Stimulated activated CD8-positive, alpha-beta memory T cell treated with anti-CD3 and anti-CD28 coated beads, Interleukin-7, amount 100 ng/mL, for 48 hours (primary cell): ENCODE data around the gene RASGRF2.
"Not testable (repeated sequence)": the region's sequence is repeated elsewhere in the genome, so short reads cannot be mapped to it uniquely, and the experiment has no call there.

ENCODE experiments used
- DNase-seq, 2 donors: peaks; one replicate each; pipeline ENCODE4 v3.0.0-alpha.2; 2020; ENCODE audit warnings: low read depth in 1 of 2; ENCODE audit errors: extremely low read depth in 1 of 2

Gene RASGRF2

DNA sequence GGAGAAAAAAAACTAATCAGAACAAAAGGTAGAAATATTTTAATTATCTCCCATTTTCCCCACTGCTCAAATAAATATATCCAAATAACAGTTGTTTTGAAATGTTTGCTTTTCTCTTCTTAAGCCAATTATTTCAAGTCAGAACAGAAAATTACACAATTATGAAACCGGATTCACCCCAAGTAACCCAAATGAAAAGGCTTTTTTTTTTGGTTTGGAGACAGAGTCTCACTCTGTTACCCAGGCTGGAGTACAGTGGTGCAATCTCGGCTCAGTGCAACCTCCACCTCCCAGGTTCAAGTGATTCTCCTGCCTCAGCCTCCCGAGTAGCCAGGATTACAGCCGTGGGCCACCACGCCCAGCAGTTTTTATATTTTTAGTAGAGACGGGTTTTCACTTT lies 164.5 kb downstream of the RASGRF2 start:
- not testable (repeated sequence) for DNase-seq

- no peak for DNase-seq
These were observed 165.8 kb downstream of the RASGRF2 start for GRCh38 chr5:81125959-81126358.

GRCh38 chr5:81128416-81128815 lies 168.3 kb downstream of the RASGRF2 start:
- DNase-seq, result no peak

DNA sequence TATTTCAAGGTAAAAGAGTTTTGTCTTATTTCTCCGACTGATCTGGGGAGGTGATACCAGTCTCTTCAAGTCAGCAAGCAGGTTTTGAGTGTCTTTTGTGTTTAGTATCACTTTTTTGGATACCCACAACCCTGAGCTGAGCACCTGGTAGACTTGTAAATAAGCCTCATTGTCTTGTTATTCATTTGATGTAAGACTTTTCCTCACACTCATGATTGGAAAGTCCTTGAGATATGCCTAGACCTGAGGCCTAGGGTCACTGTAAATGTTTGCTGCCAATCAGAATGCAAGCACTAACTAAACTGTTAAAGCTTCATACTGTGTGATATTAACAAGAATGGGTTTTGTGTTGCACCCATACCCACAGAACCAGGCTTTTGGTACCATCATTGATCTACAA lies 172.2 kb downstream of the RASGRF2 start:
- DNase-seq, result no peak

DNA sequence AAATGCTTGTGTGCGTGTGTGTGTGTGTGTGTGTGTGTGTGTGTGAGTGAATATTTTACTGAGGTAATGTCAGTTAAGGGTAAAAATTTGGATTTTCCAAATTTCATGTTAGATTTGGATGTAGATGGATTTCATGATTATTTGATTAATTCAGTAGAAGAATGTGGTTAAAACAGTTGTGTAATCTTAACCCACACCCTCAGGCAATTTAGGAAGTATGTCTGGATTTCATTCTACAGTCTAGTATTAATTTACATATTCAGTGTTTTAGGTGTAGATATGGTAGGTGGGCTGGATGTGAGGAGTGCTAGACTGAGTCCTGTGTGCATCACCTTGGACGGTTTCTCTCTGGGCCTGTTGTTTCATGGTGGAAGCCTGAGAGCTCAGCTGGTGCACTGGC lies 173.9 kb downstream of the RASGRF2 start:
- no peak for DNase-seq

- DNase-seq, result no peak
These were observed 174.4 kb downstream of the RASGRF2 start for GRCh38 chr5:81134566-81134965.

GRCh38 chr5:81136557-81136956 lies 176.4 kb downstream of the RASGRF2 start:
- no peak for DNase-seq

DNA sequence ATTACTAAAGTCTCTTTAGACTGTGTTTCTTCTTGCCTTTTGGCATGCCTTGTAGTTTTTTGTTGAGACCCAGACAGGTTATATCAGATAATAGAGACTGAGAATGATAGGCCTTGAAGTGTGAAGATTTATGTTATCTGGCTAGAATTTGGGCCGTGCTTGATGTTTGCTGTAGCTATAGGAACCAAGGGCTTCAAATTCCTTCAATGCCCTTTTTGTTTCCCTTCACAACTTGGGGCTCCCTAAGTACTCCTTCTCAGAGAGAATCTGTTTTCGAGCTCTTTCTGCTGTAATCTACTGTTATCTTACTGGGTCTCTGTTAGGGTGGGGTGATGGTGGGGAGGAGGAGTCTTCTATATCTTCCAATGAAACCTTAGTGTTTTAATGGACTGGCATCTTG lies 177.7 kb downstream of the RASGRF2 start:
- no peak for DNase-seq

- DNase-seq, result no peak
These were observed 180.3 kb downstream of the RASGRF2 start for GRCh38 chr5:81140441-81140840.

- DNase-seq, result no peak
These were observed 180.8 kb downstream of the RASGRF2 start for GRCh38 chr5:81140943-81141342.

- DNase-seq, result no peak
These were observed 181.9 kb downstream of the RASGRF2 start for GRCh38 chr5:81142108-81142507.

DNA sequence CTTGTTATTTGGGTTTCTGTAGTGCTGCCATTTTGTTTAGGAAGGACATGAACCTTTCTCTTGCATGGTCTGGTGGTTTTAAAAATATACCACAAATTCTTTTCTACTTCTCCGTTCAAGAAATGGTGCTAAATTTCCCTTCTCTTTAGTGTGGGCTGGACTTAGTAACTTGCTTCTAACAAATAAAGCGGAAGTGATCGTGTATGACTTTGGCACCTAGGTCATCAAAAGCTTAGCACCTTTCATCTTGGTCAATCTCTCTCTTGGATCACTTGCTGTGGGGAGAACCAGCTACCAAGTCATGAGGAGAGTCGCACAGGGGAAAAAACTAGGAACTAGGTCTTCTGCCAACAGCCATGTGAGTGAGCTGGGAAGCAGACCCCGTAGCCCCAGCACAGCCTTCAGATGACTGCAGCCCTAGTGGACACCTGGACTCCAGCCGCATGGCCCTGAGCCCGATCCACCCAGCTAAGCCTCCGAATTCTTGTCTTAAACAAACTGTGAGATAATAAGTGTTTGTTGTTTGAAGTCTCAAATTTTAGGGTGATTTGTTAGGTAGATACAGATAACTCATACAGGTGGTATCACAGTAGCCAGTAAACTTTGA lies 185.3 kb downstream of the RASGRF2 start:
- no peak for DNase-seq

DNA sequence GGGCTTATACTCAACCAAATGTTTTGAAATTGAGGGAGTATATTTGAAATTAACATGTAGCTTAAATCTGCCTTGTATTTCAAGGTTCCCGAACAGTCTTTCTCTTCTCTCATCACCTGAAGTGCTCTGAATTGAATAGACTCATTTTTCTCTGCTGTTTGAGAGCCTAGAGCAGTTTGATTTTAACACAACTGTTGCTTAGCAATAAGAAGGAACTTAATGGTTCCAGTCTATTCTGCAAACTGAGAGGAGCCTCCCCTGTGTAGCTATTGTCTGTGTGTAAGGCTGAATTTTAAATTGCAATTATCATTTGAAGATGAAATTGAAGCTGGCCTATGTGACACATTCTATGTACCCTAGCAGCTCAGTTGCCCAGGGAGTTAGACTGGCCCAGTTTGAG lies 185.9 kb downstream of the RASGRF2 start:
- no peak for DNase-seq

DNA sequence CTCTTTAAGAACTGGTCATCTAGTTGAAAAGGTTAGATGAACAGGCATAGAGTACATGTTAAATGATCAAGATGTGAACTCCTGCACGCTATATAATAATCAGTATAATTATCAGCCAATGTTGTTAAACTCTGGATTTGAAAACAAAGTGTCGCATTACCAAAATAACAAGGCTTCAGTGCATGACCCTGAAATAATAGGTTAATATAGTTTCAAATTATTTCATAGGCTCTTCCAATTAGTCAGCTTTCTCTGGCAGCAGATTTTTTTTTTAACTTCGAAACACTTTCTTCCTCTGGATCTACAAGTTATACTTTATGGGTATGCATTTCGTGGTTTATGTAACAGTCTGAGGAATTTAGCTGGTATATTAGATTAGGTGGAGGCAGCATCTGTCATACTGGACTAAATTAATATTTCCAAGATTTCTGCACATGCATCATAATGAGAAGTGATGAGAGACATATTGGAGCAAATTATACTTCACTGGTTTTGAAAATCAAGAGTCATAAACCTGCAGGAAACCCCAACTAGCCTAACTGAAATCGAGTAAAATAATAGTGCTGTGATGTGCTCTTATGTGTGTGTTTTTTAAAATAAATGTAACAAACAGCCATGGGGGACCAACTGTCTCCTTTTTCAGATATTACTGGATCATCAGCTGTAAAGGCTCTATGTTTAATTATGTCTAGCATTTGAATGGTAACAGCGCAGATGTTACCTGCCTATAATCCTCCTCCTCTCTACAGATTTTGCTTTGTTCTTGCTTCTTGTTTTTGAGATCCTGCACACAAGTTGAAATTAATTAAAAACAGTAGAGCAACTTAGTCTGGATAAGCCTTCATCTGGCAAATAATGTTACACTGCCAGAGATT lies 187.1 kb downstream of the RASGRF2 start:
- DNase-seq, result no peak

DNA sequence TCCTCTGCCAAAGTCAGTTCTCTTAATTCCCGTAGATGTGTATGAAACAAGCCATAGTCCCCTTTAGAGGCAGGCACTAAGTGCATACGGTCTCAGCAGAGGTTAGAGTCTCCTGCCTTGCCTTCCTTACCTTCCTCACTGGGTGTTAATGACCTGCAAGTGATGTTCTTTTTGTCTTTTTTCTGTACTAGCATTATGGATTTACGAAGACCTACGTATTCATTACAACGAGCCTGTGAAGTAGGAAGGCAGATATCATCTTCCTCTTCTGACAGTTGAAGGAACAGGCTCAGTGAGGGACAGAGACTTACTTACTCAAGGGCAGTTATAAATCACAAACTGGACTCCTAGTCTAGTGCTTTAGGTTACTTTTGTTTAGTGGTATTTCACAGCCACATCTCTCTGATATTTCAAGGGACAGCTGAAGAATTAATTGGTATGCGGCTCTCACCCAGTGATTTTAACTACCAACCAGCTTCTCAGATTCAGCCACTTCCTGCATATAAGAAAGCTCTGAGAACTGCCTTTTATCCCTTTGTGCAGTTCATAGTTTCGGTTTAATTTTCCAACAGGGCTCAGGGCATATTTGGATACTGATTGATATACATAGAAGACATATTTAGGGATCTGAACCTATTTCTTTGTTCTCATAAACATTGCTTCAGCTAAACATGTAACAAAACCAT lies 187.9 kb downstream of the RASGRF2 start:
- DNase-seq, result no peak

DNA sequence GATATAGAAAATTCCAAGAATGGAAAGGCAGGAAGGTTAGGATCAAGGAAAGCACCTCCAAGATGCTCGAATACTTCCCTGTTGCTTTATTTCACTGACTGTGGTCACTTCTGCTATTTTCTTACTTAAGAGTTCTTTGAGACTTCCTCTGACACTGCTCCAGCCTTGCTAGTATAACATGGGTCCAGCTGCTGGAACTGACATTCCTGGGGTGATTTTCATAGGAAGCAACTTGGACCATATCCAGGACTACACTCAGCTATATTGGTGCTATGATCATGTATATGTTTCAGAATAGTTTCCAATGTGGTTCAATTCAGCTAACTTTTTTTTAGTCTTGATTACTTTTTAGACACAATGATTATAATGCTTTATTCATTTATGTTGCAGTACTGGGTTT lies 191.4 kb downstream of the RASGRF2 start:
- no peak for DNase-seq

DNA sequence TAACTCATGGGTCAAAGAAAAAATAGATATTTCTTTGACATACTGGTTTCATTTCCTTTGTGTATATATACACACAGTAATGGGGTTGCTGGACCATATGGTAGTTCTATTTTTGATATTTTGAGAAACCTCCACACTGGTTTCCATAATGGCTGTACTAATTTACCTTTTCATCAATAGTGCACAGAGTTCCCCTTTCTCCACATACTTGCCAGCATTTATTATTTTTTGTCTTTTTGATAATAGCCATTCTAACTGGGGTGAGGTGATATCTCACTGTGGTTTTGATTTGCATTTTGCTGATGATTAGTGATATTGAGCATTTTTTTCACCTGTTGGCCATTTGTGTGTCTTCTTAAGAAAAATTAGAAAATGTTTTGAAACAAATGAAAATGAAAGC lies 194.6 kb downstream of the RASGRF2 start:
- DNase-seq, result no peak

- DNase-seq, result no peak
These were observed 196.6 kb downstream of the RASGRF2 start for GRCh38 chr5:81156732-81157131.

- DNase-seq, result no peak
These were observed 200.9 kb downstream of the RASGRF2 start for GRCh38 chr5:81161012-81161601.

GRCh38 chr5:81162501-81162900 lies 202.3 kb downstream of the RASGRF2 start:
- DNase-seq, result no peak

- DNase-seq, result peak in 1 of 2 donors; percentile 3
These were observed 203.5 kb downstream of the RASGRF2 start for GRCh38 chr5:81163651-81164050.
